GM12872 (cell line): ENCODE measurements around the gene EIF4E.

Source experiments
- CTCF ChIP-seq: IDR thresholded peaks from 3 replicates; pipeline ENCODE4 v1.5.1; 2011; ENCODE audit warnings: low read depth, mild to moderate bottlenecking, low read length, moderate library complexity; ENCODE audit not compliant: insufficient read depth

Gene EIF4E

DNA sequence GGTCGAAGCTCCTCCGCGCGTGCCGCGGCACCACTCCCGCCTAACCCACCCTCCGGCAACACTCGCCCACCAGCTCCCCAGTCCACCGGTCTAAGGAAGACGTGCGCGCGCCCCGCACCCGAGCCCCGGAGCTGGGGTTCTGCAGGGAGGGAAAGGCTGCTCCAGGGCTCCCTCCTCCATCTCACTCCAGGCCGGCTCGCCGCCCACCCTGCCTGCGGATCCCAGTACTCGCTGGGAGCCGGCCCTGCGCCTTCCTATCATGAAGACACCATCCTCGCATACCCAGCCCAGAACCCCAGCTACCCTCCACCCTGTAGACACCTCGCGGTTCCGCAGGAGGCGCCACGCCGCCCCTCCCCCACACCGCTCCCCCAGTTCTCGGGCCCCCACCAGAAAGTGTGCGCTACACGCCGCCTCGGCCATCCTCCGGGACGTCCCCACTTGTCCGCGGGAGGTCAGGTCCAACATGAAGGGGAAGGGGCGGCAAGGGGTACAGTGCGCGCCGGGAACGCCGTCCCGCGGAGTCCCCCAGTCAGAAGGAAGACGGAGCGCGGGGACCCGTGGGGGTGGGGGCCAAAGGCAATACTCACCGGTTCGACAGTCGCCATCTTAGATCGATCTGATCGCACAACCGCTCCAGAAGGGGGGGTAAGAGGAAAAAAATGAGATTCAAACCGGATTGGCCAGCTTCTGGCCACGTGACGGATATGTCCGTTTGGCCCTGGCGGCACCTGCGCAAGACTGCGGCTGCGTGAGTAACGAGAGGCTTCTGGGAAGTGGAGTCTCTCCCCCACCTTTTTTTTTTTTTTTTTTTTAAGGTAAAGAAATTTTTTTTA lies at the start of gene EIF4E:
Gene EIF4E (minus strand): TSS at position 629 of the 836 bp plus-strand sequence. CDS start 21 bp downstream, at position 608.
- peak; percentile 32; the same call in 1 of the 3 replicates for TF ChIP-seq CTCF

- no peak for TF ChIP-seq CTCF
Observed at GRCh38 chr4:98977557-98977956, 48.6 kb upstream of the EIF4E start.

GRCh38 chr4:98976716-98977115 lies 47.8 kb upstream of the EIF4E start:
- no peak for TF ChIP-seq CTCF

- no peak for TF ChIP-seq CTCF
Observed at GRCh38 chr4:98969878-98970785, 41.2 kb upstream of the EIF4E start.

- no peak for TF ChIP-seq CTCF
Observed at GRCh38 chr4:98967786-98968329, 38.9 kb upstream of the EIF4E start.

- TF ChIP-seq CTCF: no peak
Observed at GRCh38 chr4:98966926-98967325, 38.0 kb upstream of the EIF4E start.
